GM15510 (cell line): ENCODE results near the gene IFT122.

ENCODE experiments used
- POLR2A ChIP-seq: IDR thresholded peaks from 3 replicates; pipeline ENCODE4 v1.6.1; 2011; ENCODE audit warnings: borderline replicate concordance; ENCODE audit not compliant: insufficient read length; ENCODE audit errors: extremely low read depth

The IFT122 gene

GRCh38 chr3:129476586-129476985 is 36.6 kb downstream of the IFT122 start:
- TF ChIP-seq POLR2A: no peak

GRCh38 chr3:129481766-129482332 is 41.8 kb downstream of the IFT122 start:
- no peak for TF ChIP-seq POLR2A

GRCh38 chr3:129482721-129483120 is 42.7 kb downstream of the IFT122 start:
- TF ChIP-seq POLR2A: no peak

GRCh38 chr3:129483870-129484269 is 43.8 kb downstream of the IFT122 start:
- TF ChIP-seq POLR2A: no peak

GRCh38 chr3:129485721-129486663 is 46.0 kb downstream of the IFT122 start:
- TF ChIP-seq POLR2A: no peak

- no peak for TF ChIP-seq POLR2A
Measured at GRCh38 chr3:129486664-129487035, 46.6 kb downstream of the IFT122 start.

GRCh38 chr3:129487183-129487867 is 47.3 kb downstream of the IFT122 start:
- no peak for TF ChIP-seq POLR2A

GRCh38 chr3:129490273-129490675 is 50.2 kb downstream of the IFT122 start:
- TF ChIP-seq POLR2A: no peak

GRCh38 chr3:129491794-129492193 is 51.8 kb downstream of the IFT122 start:
- TF ChIP-seq POLR2A: no peak

GRCh38 chr3:129492691-129493090 is 52.7 kb downstream of the IFT122 start:
- TF ChIP-seq POLR2A: no peak

GRCh38 chr3:129493206-129493605 is 53.2 kb downstream of the IFT122 start:
- TF ChIP-seq POLR2A: no peak

- TF ChIP-seq POLR2A: no peak
Measured at GRCh38 chr3:129500334-129500658, 60.3 kb downstream of the IFT122 start.

GRCh38 chr3:129501630-129502029 is 61.6 kb downstream of the IFT122 start:
- no peak for TF ChIP-seq POLR2A

- no peak for TF ChIP-seq POLR2A
Measured at GRCh38 chr3:129502641-129503408, 62.8 kb downstream of the IFT122 start.
